SK-N-SH treated with all-trans-retinoic acid at 6 μM for 48 hours (cell line): ENCODE data around the gene CPPED1.

Source experiments
- ATAC-seq: fragments of 200-7000 bp; cut with Tn5 transposase; 3 replicates; pipeline ENCODE4 v1.9.1; 2020; ENCODE audit warnings: mild to moderate bottlenecking, moderate library complexity
- ARNTL ChIP-seq: fragments of 450-650 bp; formaldehyde crosslinking; IDR thresholded peaks from 2 replicates; pipeline ENCODE4 v1.5.0; 2020; ENCODE audit warnings: low read depth, mild to moderate bottlenecking, moderate library complexity, borderline replicate concordance
- BACH2 ChIP-seq: fragments of 250-450 bp; sonication (Bioruptor Pico); IDR thresholded peaks from 2 replicates; pipeline ENCODE4 v1.9.0; 2021; ENCODE audit warnings: mild to moderate bottlenecking, borderline replicate concordance
- CREB5 ChIP-seq: fragments of 250-450 bp; sonication (Bioruptor Pico); IDR thresholded peaks from 2 replicates; pipeline ENCODE4 v1.5.1; 2020; ENCODE audit warnings: low read depth, mild to moderate bottlenecking, moderate library complexity
- CSDC2 ChIP-seq: fragments of 250-450 bp; sonication (Bioruptor Pico); IDR thresholded peaks from 2 replicates; pipeline ENCODE4 v1.5.0; 2020; ENCODE audit warnings: mild to moderate bottlenecking, moderate library complexity
- ESRRG ChIP-seq: fragments of 250-450 bp; sonication (Bioruptor Pico); IDR thresholded peaks from 2 replicates; pipeline ENCODE4 v1.6.1; 2021; ENCODE audit warnings: mild to moderate bottlenecking
- GLIS3 ChIP-seq: fragments of 250-450 bp; sonication (Bioruptor Pico); IDR thresholded peaks from 2 replicates; pipeline ENCODE4 v1.5.0; 2020; ENCODE audit warnings: mild to moderate bottlenecking, moderate library complexity
- ISL1 ChIP-seq: fragments of 250-450 bp; sonication (Bioruptor Pico); IDR thresholded peaks from 2 replicates; pipeline ENCODE4 v2.1.2; 2022; ENCODE audit warnings: mild to moderate bottlenecking, moderate library complexity
- OSR1 ChIP-seq: fragments of 250-450 bp; sonication (Bioruptor Pico); IDR thresholded peaks from 2 replicates; pipeline ENCODE4 v1.8.0; 2022; ENCODE audit warnings: moderate library complexity, mild to moderate bottlenecking, inconsistent platforms
- PATZ1 ChIP-seq: fragments of 250-450 bp; sonication (Bioruptor Pico); IDR thresholded peaks from 2 replicates; pipeline ENCODE4 v1.8.0; 2020; ENCODE audit warnings: mild to moderate bottlenecking, moderate library complexity, borderline replicate concordance
- PPARA ChIP-seq: fragments of 250-450 bp; sonication (Bioruptor Pico); IDR thresholded peaks from 2 replicates; pipeline ENCODE4 v1.5.0; 2020; ENCODE audit warnings: mild to moderate bottlenecking, borderline replicate concordance
- RARB ChIP-seq: fragments of 250-450 bp; sonication (Bioruptor Pico); IDR thresholded peaks from 2 replicates; pipeline ENCODE4 v1.8.0; 2021; ENCODE audit warnings: mild to moderate bottlenecking, moderate library complexity
- SNAI2 ChIP-seq: fragments of 250-450 bp; sonication (Bioruptor Pico); IDR thresholded peaks from 2 replicates; pipeline ENCODE4 v1.5.0; 2020; ENCODE audit warnings: mild to moderate bottlenecking, moderate library complexity
- TSHZ2 ChIP-seq: fragments of 250-450 bp; sonication (Bioruptor Pico); IDR thresholded peaks from 2 replicates; pipeline ENCODE4 v1.5.0; 2020; ENCODE audit warnings: mild to moderate bottlenecking, moderate library complexity
- ZC3H10 ChIP-seq: fragments of 250-450 bp; sonication (Bioruptor Pico); IDR thresholded peaks from 2 replicates; pipeline ENCODE4 v1.5.1; 2021; ENCODE audit warnings: mild to moderate bottlenecking, moderate library complexity
- ZFP3 ChIP-seq: fragments of 250-450 bp; sonication (Bioruptor Pico); IDR thresholded peaks from 2 replicates; pipeline ENCODE4 v1.5.0; 2020; ENCODE audit warnings: mild to moderate bottlenecking, moderate library complexity
- ZFP30 ChIP-seq: fragments of 450-650 bp; formaldehyde crosslinking; IDR thresholded peaks from 2 replicates; pipeline ENCODE4 v1.5.0; 2022; ENCODE audit warnings: mild to moderate bottlenecking, moderate library complexity
- ZNF70 ChIP-seq: fragments of 450-650 bp; formaldehyde crosslinking; IDR thresholded peaks from 2 replicates; pipeline ENCODE4 v1.5.0; 2020; ENCODE audit warnings: mild to moderate bottlenecking, moderate library complexity
- ZNF8 ChIP-seq: fragments of 450-650 bp; formaldehyde crosslinking; IDR thresholded peaks from 2 replicates; pipeline ENCODE4 v1.5.0; 2020; ENCODE audit warnings: mild to moderate bottlenecking, moderate library complexity
- TF ChIP-seq, protein P1 (sequence below): fragments of 250-450 bp; sonication (Bioruptor Pico); IDR thresholded peaks from 2 replicates; pipeline ENCODE4 v1.8.0; 2021; ENCODE audit warnings: low read depth, mild to moderate bottlenecking, moderate library complexity, borderline replicate concordance

CPPED1 gene

GRCh38 chr16:12673466-12673865 is 130.2 kb downstream of the CPPED1 start:
- TF ChIP-seq PPARA (CRISPR knock-in tag) (no peak), ZNF8 (CRISPR knock-in tag) (no peak), SNAI2 (no peak), BACH2 (CRISPR knock-in tag) (no peak), ESRRG (no peak), OSR1 (CRISPR knock-in tag) (no peak), TSHZ2 (CRISPR knock-in tag) (no peak)
- no peak for ATAC-seq

DNA sequence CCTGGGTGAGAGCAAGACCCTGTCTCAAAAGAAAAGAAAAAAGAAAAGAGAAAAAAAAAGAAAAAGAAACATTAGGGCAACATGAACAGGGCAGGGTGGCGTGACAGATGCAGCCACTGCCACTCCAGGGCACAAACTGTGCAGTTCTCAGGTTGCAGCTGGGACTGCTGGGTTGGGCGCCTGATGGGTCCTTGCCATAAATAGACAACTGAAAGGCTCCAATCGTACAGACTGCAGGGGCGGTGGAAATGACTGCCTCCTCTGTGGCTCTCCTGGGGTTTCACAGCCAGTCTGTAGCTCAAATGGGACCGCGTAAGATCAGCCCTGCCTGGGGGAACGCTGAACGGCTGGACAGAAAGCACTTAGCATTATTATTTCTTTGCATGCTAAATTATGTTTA is 130.7 kb downstream of the CPPED1 start:
- ATAC-seq = no peak
- TF ChIP-seq RARB (CRISPR knock-in tag) (no peak), ZC3H10 (no peak), ZFP3 (CRISPR knock-in tag) (no peak), SNAI2 (no peak), BACH2 (CRISPR knock-in tag) (no peak), GLIS3 (CRISPR knock-in tag) (no peak), ZFP30 (CRISPR knock-in tag) (no peak)

DNA sequence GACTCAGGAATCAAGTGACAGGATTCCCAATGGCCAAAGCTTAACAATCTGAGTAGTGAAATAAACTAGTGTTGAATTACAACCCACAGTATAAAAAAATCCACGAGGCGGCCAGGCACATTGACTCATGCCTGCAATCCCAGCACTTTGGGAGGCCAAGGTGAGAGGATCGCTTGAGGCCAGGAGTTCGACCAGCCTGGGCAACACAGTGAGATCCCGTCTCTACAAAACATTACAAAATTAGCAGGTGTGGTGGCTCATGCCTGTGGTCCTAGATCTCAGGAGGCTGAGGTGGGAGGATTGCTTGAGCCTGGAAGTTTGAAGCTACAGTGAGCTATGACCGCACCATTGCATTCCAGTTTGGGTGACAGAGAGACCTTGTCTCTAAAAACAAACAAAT is 133.8 kb downstream of the CPPED1 start:
- TF ChIP-seq PPARA (CRISPR knock-in tag) (no peak), PATZ1 (no peak), RARB (CRISPR knock-in tag) (no peak), CREB5 (CRISPR knock-in tag) (no peak)
- no peak for ATAC-seq

DNA sequence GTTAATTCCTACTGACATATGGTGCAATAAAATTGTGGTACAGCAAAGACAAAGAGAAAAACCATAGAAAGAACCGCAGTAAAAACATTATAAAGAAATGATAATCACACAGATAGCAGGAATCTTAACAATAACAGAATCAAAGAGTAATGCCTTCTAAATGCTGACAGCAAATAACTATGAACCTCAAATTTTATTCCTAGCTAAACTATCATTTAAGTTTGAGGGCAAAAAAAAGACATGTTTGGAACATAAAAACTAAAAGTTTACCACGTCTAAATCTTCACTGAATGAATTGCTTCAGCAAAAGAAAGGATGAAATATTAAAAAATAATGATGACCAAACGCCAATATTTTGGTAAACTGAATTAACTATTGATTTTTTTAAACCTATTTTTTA is 135.8 kb downstream of the CPPED1 start:
- TF ChIP-seq, protein P1, sequence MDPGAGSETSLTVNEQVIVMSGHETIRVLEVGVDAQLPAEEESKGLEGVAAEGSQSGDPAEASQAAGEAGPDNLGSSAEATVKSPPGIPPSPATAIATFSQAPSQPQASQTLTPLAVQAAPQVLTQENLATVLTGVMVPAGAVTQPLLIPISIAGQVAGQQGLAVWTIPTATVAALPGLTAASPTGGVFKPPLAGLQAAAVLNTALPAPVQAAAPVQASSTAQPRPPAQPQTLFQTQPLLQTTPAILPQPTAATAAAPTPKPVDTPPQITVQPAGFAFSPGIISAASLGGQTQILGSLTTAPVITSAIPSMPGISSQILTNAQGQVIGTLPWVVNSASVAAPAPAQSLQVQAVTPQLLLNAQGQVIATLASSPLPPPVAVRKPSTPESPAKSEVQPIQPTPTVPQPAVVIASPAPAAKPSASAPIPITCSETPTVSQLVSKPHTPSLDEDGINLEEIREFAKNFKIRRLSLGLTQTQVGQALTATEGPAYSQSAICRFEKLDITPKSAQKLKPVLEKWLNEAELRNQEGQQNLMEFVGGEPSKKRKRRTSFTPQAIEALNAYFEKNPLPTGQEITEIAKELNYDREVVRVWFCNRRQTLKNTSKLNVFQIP (CRISPR knock-in tag) = no peak
- no peak for TF ChIP-seq CSDC2 (CRISPR knock-in tag)
- TF ChIP-seq SNAI2 = no peak
- no peak for TF ChIP-seq ZFP3 (CRISPR knock-in tag)
- TF ChIP-seq ISL1 = no peak
- TF ChIP-seq PATZ1 = no peak
- TF ChIP-seq ZNF8 (CRISPR knock-in tag) = no peak
- TF ChIP-seq GLIS3 (CRISPR knock-in tag) = no peak
- TF ChIP-seq OSR1 (CRISPR knock-in tag) = no peak
- TF ChIP-seq ZNF70 = no peak
- no peak for TF ChIP-seq TSHZ2 (CRISPR knock-in tag)
- TF ChIP-seq ARNTL (CRISPR knock-in tag) = no peak
- TF ChIP-seq, all 23 proteins: peak for 0
- ATAC-seq = no peak
